Stimulated activated CD8-positive, alpha-beta memory T cell treated with anti-CD3 and anti-CD28 coated beads, Interleukin-2, amount 100 ng/mL, for 48 hours (primary cell): ENCODE data around the gene IFITM10.
"Not testable (repeated sequence)": the region's sequence is repeated elsewhere in the genome, so short reads cannot be mapped to it uniquely, and the experiment has no call there.

Experiments
- DNase-seq, 2 donors: peaks; one replicate each; pipeline ENCODE4 v3.0.0-alpha.2; 2020; ENCODE audit warnings: low read depth in 2 of 2

Gene IFITM10

GRCh38 chr11:1691878-1692707, 58.3 kb downstream of the IFITM10 start:
- no peak for DNase-seq

GRCh38 chr11:1691026-1691877, 59.1 kb downstream of the IFITM10 start:
- DNase-seq = no peak

- DNase-seq = no peak
These were observed 60.0 kb downstream of the IFITM10 start for GRCh38 chr11:1690167-1691025.

GRCh38 chr11:1689250-1690166, 60.9 kb downstream of the IFITM10 start:
- not testable (repeated sequence) for DNase-seq

- not testable (repeated sequence) for DNase-seq
These were observed 62.0 kb downstream of the IFITM10 start for GRCh38 chr11:1688336-1688947.

- not testable (repeated sequence) for DNase-seq
These were observed 64.2 kb downstream of the IFITM10 start for GRCh38 chr11:1686220-1686619.

- not testable (repeated sequence) for DNase-seq
These were observed 65.2 kb downstream of the IFITM10 start for GRCh38 chr11:1684886-1685874.

GRCh38 chr11:1683904-1684572, 66.4 kb downstream of the IFITM10 start:
- DNase-seq = not testable (repeated sequence)

- DNase-seq = not testable (repeated sequence)
These were observed 67.2 kb downstream of the IFITM10 start for GRCh38 chr11:1683216-1683615.
